C4-2B (cell line): ENCODE data around the gene DNAAF1.
A peak's percentile ranks its signal among the peaks of the same experiment; 100 is the strongest.

ENCODE experiments used
- H3K27ac ChIP-seq: fragments of 450-650 bp; 2 replicates; pipeline ENCODE4 v1.5.1; 2017
- CTCF ChIP-seq: fragments of 450-650 bp; conservative IDR thresholded peaks from 2 replicates; pipeline ENCODE4 v1.5.1; 2017; ENCODE audit warnings: mild to moderate bottlenecking
- ZFX ChIP-seq: fragments of 450-650 bp; IDR thresholded peaks from 2 replicates; pipeline ENCODE4 v1.6.1; 2017

The DNAAF1 gene

GRCh38 chr16:84138824-84139627 lies 6.1 kb upstream of the DNAAF1 start:
- no peak overlapping the region for H3K27ac ChIP-seq
- TF ChIP-seq CTCF (no peak), ZFX (no peak)

- no peak overlapping the region for H3K27ac ChIP-seq
- TF ChIP-seq ZFX (no peak), CTCF (no peak)
Observed at GRCh38 chr16:84139628-84140258, 5.4 kb upstream of the DNAAF1 start.

- H3K27ac ChIP-seq = no peak overlapping the region
- TF ChIP-seq ZFX (no peak), CTCF (no peak)
Observed at GRCh38 chr16:84141143-84141670, 3.9 kb upstream of the DNAAF1 start.

GRCh38 chr16:84143081-84143480 lies 2.0 kb upstream of the DNAAF1 start:
- TF ChIP-seq CTCF (no peak), ZFX (no peak)
- no peak overlapping the region for H3K27ac ChIP-seq

- H3K27ac ChIP-seq = no peak overlapping the region; the same call in 1 of the 2 replicates
- no peak for TF ChIP-seq CTCF
- no peak for TF ChIP-seq ZFX
Observed at GRCh38 chr16:84143784-84144199, 1.3 kb upstream of the DNAAF1 start.

GRCh38 chr16:84144209-84144858 lies 774 bp upstream of the DNAAF1 start:
- no peak for TF ChIP-seq CTCF
- TF ChIP-seq ZFX = no peak
- H3K27ac ChIP-seq = peak overlapping the region; percentile 67

- TF ChIP-seq ZFX = no peak
Observed at GRCh38 chr16:84150926-84151325, 5.8 kb downstream of the DNAAF1 start.

More at GRCh38 chr16:84150926-84151325, 5.8 kb downstream of the DNAAF1 start:
- H3K27ac ChIP-seq = no peak overlapping the region
